GM15510 (cell line): ENCODE results near the gene WIPI1.

Experiments
- POLR2A ChIP-seq: IDR thresholded peaks from 3 replicates; pipeline ENCODE4 v1.6.1; 2011; ENCODE audit warnings: borderline replicate concordance; ENCODE audit not compliant: insufficient read length; ENCODE audit errors: extremely low read depth

The WIPI1 gene

GRCh38 chr17:68457168-68457538 is at the start of gene WIPI1:
Gene WIPI1 (minus strand): TSS chr17:68457496. CDS start chr17:68457421, 75 bp downstream.
- peak; percentile 47 for TF ChIP-seq POLR2A

GRCh38 chr17:68505951-68506350 is 48.7 kb upstream of the WIPI1 start:
- no peak for TF ChIP-seq POLR2A

GRCh38 chr17:68501074-68501473 is 43.8 kb upstream of the WIPI1 start:
- TF ChIP-seq POLR2A: no peak

- TF ChIP-seq POLR2A: no peak
These were observed 42.3 kb upstream of the WIPI1 start for GRCh38 chr17:68499587-68499986.

- no peak for TF ChIP-seq POLR2A
These were observed 41.4 kb upstream of the WIPI1 start for GRCh38 chr17:68498479-68499326.

GRCh38 chr17:68497885-68498319 is 40.6 kb upstream of the WIPI1 start:
- no peak for TF ChIP-seq POLR2A

GRCh38 chr17:68495081-68495480 is 37.8 kb upstream of the WIPI1 start:
- TF ChIP-seq POLR2A: no peak

GRCh38 chr17:68491381-68492231 is 34.3 kb upstream of the WIPI1 start:
- TF ChIP-seq POLR2A: no peak

- no peak for TF ChIP-seq POLR2A
These were observed 32.6 kb upstream of the WIPI1 start for GRCh38 chr17:68489919-68490318.

- no peak for TF ChIP-seq POLR2A
These were observed 27.2 kb upstream of the WIPI1 start for GRCh38 chr17:68484458-68484857.

GRCh38 chr17:68482576-68483041 is 25.3 kb upstream of the WIPI1 start:
- TF ChIP-seq POLR2A: no peak

- TF ChIP-seq POLR2A: no peak
These were observed 23.6 kb upstream of the WIPI1 start for GRCh38 chr17:68480885-68481284.

GRCh38 chr17:68470961-68471360 is 13.7 kb upstream of the WIPI1 start:
- no peak for TF ChIP-seq POLR2A

- TF ChIP-seq POLR2A: no peak
These were observed 11.5 kb upstream of the WIPI1 start for GRCh38 chr17:68468788-68469187.

GRCh38 chr17:68468334-68468733 is 11.0 kb upstream of the WIPI1 start:
- TF ChIP-seq POLR2A: no peak
